Neutrophil (primary cell): ENCODE data around the gene CEP170B.

Experiments
- H3K27ac ChIP-seq: fragments of 200-600 bp; sonication (generic); 2 replicates; pipeline ENCODE4 v1.5.1; 2016; ENCODE audit warnings: mild to moderate bottlenecking, moderate library complexity
- H3K27me3 ChIP-seq: fragments of 200-600 bp; sonication (generic); 2 replicates; pipeline ENCODE4 v1.6.0; 2016; ENCODE audit warnings: mild to moderate bottlenecking
- H3K36me3 ChIP-seq: fragments of 200-600 bp; sonication (generic); 2 replicates; pipeline ENCODE4 v1.5.1; 2017
- H3K4me1 ChIP-seq, 2 experiments: fragments of 200-600 bp in 1 of 2; sonication (generic) in 1 of 2; 1 replicate in 1 of 2; 2 replicates in 1 of 2; pipeline versions ENCODE4 v1.5.1 to v1.6.1; 2013 to 2016; ENCODE audit warnings: low read depth in 1 of 2, low read length in 1 of 2, mild to moderate bottlenecking in 1 of 2, moderate library complexity in 1 of 2; ENCODE audit not compliant: control insufficient read depth in 1 of 2, insufficient read depth in 1 of 2
- H3K4me3 ChIP-seq, 2 experiments: fragments of 200-600 bp in 1 of 2; sonication (generic) in 1 of 2; 1 replicate in 1 of 2; 2 replicates in 1 of 2; pipeline ENCODE4 v1.5.1; 2013 to 2016; ENCODE audit warnings: low read depth in 1 of 2, low read length in 1 of 2, mild to moderate bottlenecking in 1 of 2, moderate library complexity in 1 of 2
- H3K9me3 ChIP-seq: fragments of 200-600 bp; sonication (generic); 2 replicates; pipeline ENCODE4 v1.5.1; 2016
- CTCF ChIP-seq: fragments of 200-600 bp; sonication (generic); IDR thresholded peaks from 2 replicates; pipeline ENCODE4 v1.5.1; 2016; ENCODE audit warnings: antibody characterized with exemption

CEP170B gene

GRCh38 chr14:104897330-104898194 lies 32.5 kb downstream of the CEP170B start:
- no peak overlapping the region for H3K4me3 ChIP-seq
- H3K9me3 ChIP-seq = no peaks in the 10 kb centered on the region
- TF ChIP-seq CTCF = no peak
- H3K4me1 ChIP-seq = no peaks in the 10 kb centered on the region
- no peaks in the 10 kb centered on the region for H3K36me3 ChIP-seq
- no peak overlapping the region for H3K27ac ChIP-seq
- H3K27me3 ChIP-seq = no peaks in the 10 kb centered on the region

- no peak for TF ChIP-seq CTCF
- Histone ChIP-seq H3K27me3 (peaks cover 4% of the 10 kb centered on the region), H3K4me1 (no peaks in the 10 kb centered on the region)
Measured at GRCh38 chr14:104898195-104898558, 33.1 kb downstream of the CEP170B start.

GRCh38 chr14:104898870-104899510 lies 33.9 kb downstream of the CEP170B start:
- Histone ChIP-seq H3K36me3 (no peaks in the 10 kb centered on the region), H3K4me3 (no peak overlapping the region), H3K27me3 (peaks cover 13% of the 10 kb centered on the region), H3K4me1 (no peaks in the 10 kb centered on the region), H3K27ac (no peak overlapping the region), H3K9me3 (no peaks in the 10 kb centered on the region)
- TF ChIP-seq CTCF = no peak

More at GRCh38 chr14:104898195-104898558, 33.1 kb downstream of the CEP170B start:
- no peak overlapping the region for H3K4me3 ChIP-seq
- no peaks in the 10 kb centered on the region for H3K9me3 ChIP-seq
- no peaks in the 10 kb centered on the region for H3K36me3 ChIP-seq
- H3K27ac ChIP-seq = no peak overlapping the region

GRCh38 chr14:104899781-104900180 lies 34.7 kb downstream of the CEP170B start:
- no peak for TF ChIP-seq CTCF
- Histone ChIP-seq H3K36me3 (no peaks in the 10 kb centered on the region), H3K4me3 (no peak overlapping the region), H3K9me3 (no peaks in the 10 kb centered on the region), H3K27ac (no peak overlapping the region), H3K4me1 (no peaks in the 10 kb centered on the region), H3K27me3 (peaks cover 20% of the 10 kb centered on the region)

GRCh38 chr14:104900639-104901512 lies 35.8 kb downstream of the CEP170B start:
- Histone ChIP-seq H3K27me3 (peaks cover 30% of the 10 kb centered on the region), H3K9me3 (no peaks in the 10 kb centered on the region), H3K36me3 (no peaks in the 10 kb centered on the region), H3K4me3 (no peak overlapping the region), H3K4me1 (no peaks in the 10 kb centered on the region), H3K27ac (no peak overlapping the region)
- TF ChIP-seq CTCF = no peak
